Central memory CD4-positive, alpha-beta T cell (primary cell): Measurements from ENCODE around the gene VPS39.

Experiments used
- DNase-seq: peaks from one replicate; pipeline ENCODE4 v3.0.0; 2022

The VPS39 gene

GRCh38 chr15:42120285-42120684 lies 87.8 kb downstream of the VPS39 start:
- no peak for DNase-seq

- no peak for DNase-seq
These were observed 88.7 kb downstream of the VPS39 start for GRCh38 chr15:42119446-42119760.

GRCh38 chr15:42118650-42119445 lies 89.3 kb downstream of the VPS39 start:
- DNase-seq: no peak

- DNase-seq: no peak
These were observed 96.2 kb downstream of the VPS39 start for GRCh38 chr15:42111924-42112323.

- no peak for DNase-seq
These were observed 97.7 kb downstream of the VPS39 start for GRCh38 chr15:42110367-42110766.

- DNase-seq: no peak
These were observed 99.3 kb downstream of the VPS39 start for GRCh38 chr15:42108806-42109205.
